ENCODE results near the gene SAG.
A peak's percentile ranks its signal among the peaks of the same experiment; 100 is the strongest.
"Not testable (repeated sequence)": the region's sequence is repeated elsewhere in the genome, so short reads cannot be mapped to it uniquely, and the experiment has no call there.

The SAG gene

GRCh38 chr2:233331536-233331935 is 23.9 kb downstream of the SAG start:
- no peak for DNase-seq (ENCODE audit: low read depth in 2 of 2)

DNA sequence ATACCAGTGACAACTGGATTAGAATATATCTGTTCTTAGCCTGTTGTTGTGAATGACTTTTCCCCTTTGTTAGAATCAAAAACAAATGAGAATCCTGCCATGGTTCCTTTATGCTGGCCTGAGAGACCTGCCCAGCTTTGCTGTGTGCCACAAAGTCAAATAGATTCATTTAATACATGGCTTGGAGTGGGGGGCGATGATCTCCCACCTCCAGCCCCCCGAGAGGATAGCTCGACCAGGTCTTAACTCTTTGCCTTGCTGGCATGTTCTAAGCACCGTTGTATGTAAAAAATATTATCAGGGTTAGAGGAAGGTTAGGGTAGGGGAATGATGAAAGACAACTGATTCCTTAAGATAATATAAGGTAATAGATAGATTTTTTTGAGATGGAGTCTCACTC is 24.5 kb downstream of the SAG start:
- DNase-seq (ENCODE audit: low read depth in 2 of 2), result no peak

GRCh38 chr2:233334915-233335314 is 27.3 kb downstream of the SAG start:
- DNase-seq (ENCODE audit: low read depth in 2 of 2), result no peak

GRCh38 chr2:233336091-233336490 is 28.5 kb downstream of the SAG start:
- not testable (repeated sequence) for DNase-seq (ENCODE audit: low read depth in 2 of 2)

GRCh38 chr2:233336541-233336940 is 28.9 kb downstream of the SAG start:
- no peak for DNase-seq (ENCODE audit: low read depth in 2 of 2)

- no peak for DNase-seq (ENCODE audit: low read depth in 2 of 2)
Measured at GRCh38 chr2:233338046-233338445, 30.4 kb downstream of the SAG start.

DNA sequence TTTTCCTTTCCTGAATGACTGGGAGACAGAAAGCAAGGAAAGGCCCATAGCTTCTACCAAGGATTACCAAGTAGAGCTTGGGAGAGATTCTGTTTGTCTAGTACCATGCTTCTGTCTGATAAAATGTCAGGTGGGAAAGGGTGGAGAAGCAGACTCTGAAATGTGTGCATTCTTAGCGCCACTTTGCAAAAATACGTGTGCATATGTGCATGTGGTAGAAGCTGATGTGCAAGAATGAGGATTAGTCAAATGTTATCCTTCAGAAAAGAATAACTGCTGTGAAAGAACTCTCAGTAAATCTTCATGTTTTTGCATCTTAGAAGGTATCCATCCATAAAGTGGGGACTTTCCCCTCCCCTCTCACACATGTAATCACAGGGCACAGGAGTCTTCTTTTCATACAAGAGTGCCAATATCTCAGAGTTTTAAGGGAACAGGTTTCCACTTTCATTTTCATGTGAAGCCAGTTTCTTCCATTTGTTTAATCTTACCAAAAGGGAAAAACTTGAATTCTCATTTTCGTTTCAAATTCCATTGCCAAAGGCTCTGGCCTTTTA is 31.3 kb downstream of the SAG start:
- DNase-seq (ENCODE audit: low read depth in 2 of 2), result no peak

- no peak for DNase-seq (ENCODE audit: low read depth in 2 of 2)
Measured at GRCh38 chr2:233339427-233339826, 31.8 kb downstream of the SAG start.

DNA sequence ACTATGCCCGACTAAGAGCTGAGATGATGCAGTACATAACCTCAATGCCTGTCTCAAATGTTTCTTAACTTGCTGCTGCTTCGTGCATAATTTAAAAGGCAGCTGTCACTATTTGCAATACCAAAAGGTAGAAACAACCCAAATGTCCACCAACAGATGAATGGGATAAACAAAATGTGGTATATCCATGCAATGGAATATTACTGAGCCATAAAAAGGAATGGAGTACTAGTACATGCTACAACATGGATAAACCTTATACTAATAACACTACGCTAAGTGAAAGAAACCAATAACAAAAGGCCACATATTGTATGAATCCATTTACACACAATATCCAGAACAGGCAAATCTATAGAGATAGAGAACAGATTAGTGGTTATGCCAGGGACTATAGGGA is 33.7 kb downstream of the SAG start:
- no peak for DNase-seq (ENCODE audit: low read depth in 2 of 2)

DNA sequence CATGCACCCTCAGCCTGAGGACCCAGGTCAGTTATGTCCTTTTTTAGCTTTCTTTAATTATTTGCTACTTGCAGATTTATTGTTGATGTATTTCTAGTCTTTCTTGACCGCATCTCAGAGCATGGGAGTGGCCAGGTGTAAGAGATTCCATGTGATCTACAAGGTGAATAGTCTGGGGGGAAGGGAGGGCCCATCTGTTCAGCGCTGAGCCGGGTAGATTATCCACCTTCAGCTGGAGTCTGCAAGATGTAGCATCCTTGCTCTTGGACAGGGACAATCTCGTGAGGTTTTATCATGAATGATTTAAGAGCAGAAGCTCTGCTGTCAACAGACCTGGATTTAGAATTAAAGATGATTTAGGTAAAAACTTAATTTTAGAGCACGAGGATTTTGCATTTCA is 34.7 kb downstream of the SAG start:
- DNase-seq (ENCODE audit: low read depth in 2 of 2), result no peak

- DNase-seq (ENCODE audit: low read depth in 2 of 2), result no peak
Measured at GRCh38 chr2:233343171-233343705, 35.6 kb downstream of the SAG start.

- no peak for DNase-seq (ENCODE audit: low read depth in 2 of 2)
Measured at GRCh38 chr2:233346376-233346775, 38.8 kb downstream of the SAG start.

- DNase-seq (ENCODE audit: low read depth in 2 of 2), result no peak
Measured at GRCh38 chr2:233346930-233347329, 39.3 kb downstream of the SAG start.

DNA sequence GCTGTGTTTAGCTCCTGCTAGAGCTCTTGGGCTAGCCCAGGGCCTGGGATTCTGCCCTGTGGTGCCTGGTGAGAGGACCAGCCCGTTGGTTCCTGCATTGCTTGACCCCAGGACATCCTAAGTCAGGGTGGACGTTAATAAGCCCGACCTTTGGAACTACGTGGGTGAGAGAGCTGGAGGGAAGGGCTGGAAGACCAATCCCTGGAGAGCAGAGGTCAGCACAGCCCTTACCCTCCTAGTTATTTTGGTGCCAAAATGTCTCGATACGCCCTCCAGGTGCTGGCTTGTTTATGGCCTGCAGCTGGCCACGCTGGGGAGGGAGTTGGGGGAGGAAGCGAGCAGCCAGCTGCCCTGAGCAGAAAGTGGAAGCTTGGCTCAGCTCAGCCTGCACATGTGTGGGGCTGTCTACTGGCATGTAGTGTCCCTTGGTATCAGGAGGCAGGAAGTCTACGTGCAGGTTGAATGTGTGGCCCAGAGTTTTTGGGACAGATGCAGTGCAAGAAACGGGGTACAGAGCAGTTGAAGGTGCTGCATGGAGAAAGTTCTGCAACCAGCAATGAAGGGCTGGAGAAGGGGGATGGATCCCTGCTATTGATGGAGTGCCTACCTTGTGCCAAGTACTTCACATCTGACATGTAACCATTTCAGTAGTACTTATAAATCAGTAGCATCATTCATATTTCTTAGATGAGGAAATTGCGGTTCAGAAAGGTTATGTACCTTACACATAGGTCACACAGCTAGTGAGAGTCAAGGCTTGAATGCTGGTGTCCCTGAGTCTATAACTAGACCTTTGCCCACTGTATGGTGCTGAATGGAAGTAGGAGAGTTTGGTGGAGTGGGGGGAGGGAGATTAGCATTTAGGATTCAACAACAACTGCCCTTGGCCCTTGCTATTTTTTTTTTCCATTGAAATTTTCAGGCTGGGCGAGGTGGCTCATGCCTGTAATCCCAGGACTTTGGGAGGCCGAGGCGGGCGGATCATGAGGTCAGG is 41.7 kb downstream of the SAG start:
- DNase-seq (ENCODE audit: low read depth in 2 of 2), result no peak

DNA sequence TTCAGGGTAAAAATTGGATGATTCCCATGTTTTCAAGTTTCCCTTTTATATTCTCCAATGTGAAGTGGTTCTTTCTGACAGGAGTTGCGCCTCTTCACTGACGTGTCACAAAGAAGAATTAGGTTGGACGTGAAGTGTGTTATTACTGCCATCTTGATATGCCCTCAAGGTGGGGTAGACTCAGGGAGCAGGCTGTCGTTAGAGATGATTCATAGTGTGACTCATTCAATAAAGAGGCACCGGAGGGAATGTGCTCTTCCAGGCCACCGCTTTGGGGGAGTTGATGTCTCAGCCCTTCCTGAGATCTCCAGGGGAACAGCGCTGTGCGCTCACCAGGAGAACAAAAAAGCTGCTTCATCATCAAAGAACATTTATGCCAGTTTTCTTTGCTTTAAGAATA is 43.1 kb downstream of the SAG start:
- peak; percentile 37 to 40 for DNase-seq (ENCODE audit: low read depth in 2 of 2)

GRCh38 chr2:233351423-233351822 is 43.8 kb downstream of the SAG start:
- no peak for DNase-seq (ENCODE audit: low read depth in 2 of 2)

DNA sequence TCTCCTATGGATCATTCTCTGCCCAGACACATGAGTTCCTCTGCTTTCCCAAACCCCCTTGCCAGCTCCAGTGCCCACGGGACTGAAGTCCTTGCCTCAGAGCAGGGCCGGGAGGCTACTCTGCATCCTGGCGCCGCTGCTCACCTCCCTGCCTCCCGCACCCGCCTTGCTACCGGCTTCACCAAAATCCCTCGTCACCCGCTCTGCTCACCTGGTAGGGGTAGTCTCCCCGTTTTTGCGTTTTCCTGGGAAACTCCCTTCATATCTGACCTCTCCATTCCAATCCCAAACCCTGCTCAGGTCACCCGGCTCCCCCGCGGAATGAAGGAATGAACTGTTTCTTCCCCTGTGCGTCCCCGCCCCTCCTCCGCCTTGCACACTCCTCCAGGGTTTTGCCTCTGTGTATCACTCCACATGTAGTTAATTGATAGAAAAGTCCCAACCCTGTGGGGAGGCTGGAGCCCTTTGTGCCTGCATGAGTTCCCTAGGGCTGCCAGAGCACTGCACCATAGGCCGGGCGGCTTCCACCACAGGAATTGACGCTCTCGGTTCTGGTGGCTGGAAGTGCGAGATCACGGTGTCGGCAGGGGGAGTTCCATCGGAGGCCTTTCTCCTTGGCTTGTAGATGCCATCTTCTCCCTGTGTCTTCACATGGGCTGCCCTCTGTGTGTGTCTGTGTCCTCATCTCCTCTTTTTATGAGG is 44.7 kb downstream of the SAG start:
- DNase-seq (ENCODE audit: low read depth in 2 of 2), result no peak

- no peak for DNase-seq (ENCODE audit: low read depth in 2 of 2)
Measured at GRCh38 chr2:233353101-233353768, 45.6 kb downstream of the SAG start.

GRCh38 chr2:233353769-233354499 is 46.3 kb downstream of the SAG start, which contains the start of gene DGKD:
DGKD (plus strand) TSS chr2:233354494; CDS start chr2:233354519, 25 bp downstream.
- no peak for DNase-seq (ENCODE audit: low read depth in 2 of 2)

DNA sequence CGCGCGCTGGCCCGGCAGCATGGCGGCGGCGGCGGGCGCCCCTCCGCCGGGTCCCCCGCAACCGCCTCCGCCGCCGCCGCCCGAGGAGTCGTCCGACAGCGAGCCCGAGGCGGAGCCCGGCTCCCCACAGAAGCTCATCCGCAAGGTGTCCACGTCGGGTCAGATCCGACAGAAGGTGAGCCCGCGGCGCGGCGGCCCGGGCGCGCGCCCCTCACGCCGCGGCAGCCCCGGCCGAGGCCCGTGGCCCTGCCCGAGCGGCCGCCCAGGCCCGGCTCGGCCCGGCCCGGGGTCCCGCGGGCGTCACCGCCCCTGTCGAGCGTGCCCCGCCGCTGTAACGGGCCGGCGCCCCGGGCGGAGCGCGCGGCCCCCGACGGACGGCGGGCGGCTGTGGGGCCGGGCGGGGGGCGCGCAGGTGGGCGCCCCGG is 46.9 kb downstream of the SAG start:
- DNase-seq (ENCODE audit: low read depth in 2 of 2), result no peak

Data from fibroblast of skin of left biceps (primary cell).